ENCODE results near the gene KLF9. TPM values are rescaled to one million over a fixed set of nuclear protein-coding genes. Genes with fewer than 3 reads are reported as not detected.

KLF9 gene
- total RNA-seq, 1 donor from 2014 or later, result 0.25 TPM

- H3K36me3 Mint-ChIP-seq (ENCODE audit: unreplicated experiment), result no peaks in the 10 kb centered on the region
- no peak overlapping the region for H3K4me3 Mint-ChIP-seq (ENCODE audit: unreplicated experiment)
- TF ChIP-seq CTCF (IDR thresholded peaks at IDR 0.05; ENCODE audit: partially characterized antibody, unreplicated experiment), result no peak
- no peaks in the 10 kb centered on the region for H3K27me3 Mint-ChIP-seq (ENCODE audit: unreplicated experiment)
- H3K4me1 Mint-ChIP-seq (ENCODE audit: low read depth, unreplicated experiment), result no peaks in the 10 kb centered on the region
- no peaks in the 10 kb centered on the region for H3K9me3 Mint-ChIP-seq (ENCODE audit: unreplicated experiment)
- H3K27ac Mint-ChIP-seq (ENCODE audit: unreplicated experiment), result no peak overlapping the region
- no peak for DNase-seq
Observed at GRCh38 chr9:70398145-70398556, 16.3 kb downstream of the KLF9 start.

- Mint-ChIP-seq H3K27me3 (ENCODE audit: unreplicated experiment) (no peaks in the 10 kb centered on the region), H3K9me3 (ENCODE audit: unreplicated experiment) (no peaks in the 10 kb centered on the region), H3K4me3 (ENCODE audit: unreplicated experiment) (no peak overlapping the region), H3K36me3 (ENCODE audit: unreplicated experiment) (no peaks in the 10 kb centered on the region), H3K4me1 (ENCODE audit: low read depth, unreplicated experiment) (no peaks in the 10 kb centered on the region), H3K27ac (ENCODE audit: unreplicated experiment) (no peak overlapping the region)
- TF ChIP-seq CTCF (IDR thresholded peaks at IDR 0.05; ENCODE audit: partially characterized antibody, unreplicated experiment), result no peak
- DNase-seq, result no peak
Observed at GRCh38 chr9:70395652-70396051, 18.8 kb downstream of the KLF9 start.

GRCh38 chr9:70392850-70393249 is 21.6 kb downstream of the KLF9 start:
- Mint-ChIP-seq H3K36me3 (ENCODE audit: unreplicated experiment) (no peaks in the 10 kb centered on the region), H3K27me3 (ENCODE audit: unreplicated experiment) (no peaks in the 10 kb centered on the region), H3K27ac (ENCODE audit: unreplicated experiment) (no peak overlapping the region), H3K4me1 (ENCODE audit: low read depth, unreplicated experiment) (no peaks in the 10 kb centered on the region), H3K9me3 (ENCODE audit: unreplicated experiment) (no peaks in the 10 kb centered on the region), H3K4me3 (ENCODE audit: unreplicated experiment) (no peak overlapping the region)
- no peak for TF ChIP-seq CTCF (IDR thresholded peaks at IDR 0.05; ENCODE audit: partially characterized antibody, unreplicated experiment)
- no peak for DNase-seq

- no peaks in the 10 kb centered on the region for H3K9me3 Mint-ChIP-seq (ENCODE audit: unreplicated experiment)
- H3K4me1 Mint-ChIP-seq (ENCODE audit: low read depth, unreplicated experiment), result no peaks in the 10 kb centered on the region
- H3K36me3 Mint-ChIP-seq (ENCODE audit: unreplicated experiment), result no peaks in the 10 kb centered on the region
- H3K4me3 Mint-ChIP-seq (ENCODE audit: unreplicated experiment), result no peak overlapping the region
- H3K27me3 Mint-ChIP-seq (ENCODE audit: unreplicated experiment), result no peaks in the 10 kb centered on the region
- TF ChIP-seq CTCF (IDR thresholded peaks at IDR 0.05; ENCODE audit: partially characterized antibody, unreplicated experiment), result no peak
- no peak for DNase-seq
- H3K27ac Mint-ChIP-seq (ENCODE audit: unreplicated experiment), result no peak overlapping the region
Observed at GRCh38 chr9:70392189-70392588, 22.3 kb downstream of the KLF9 start.

GRCh38 chr9:70390933-70391341 is 23.5 kb downstream of the KLF9 start:
- no peak overlapping the region for H3K4me3 Mint-ChIP-seq (ENCODE audit: unreplicated experiment)

More at GRCh38 chr9:70390933-70391341, 23.5 kb downstream of the KLF9 start:
- Mint-ChIP-seq H3K36me3 (ENCODE audit: unreplicated experiment) (no peaks in the 10 kb centered on the region), H3K4me1 (ENCODE audit: low read depth, unreplicated experiment) (no peaks in the 10 kb centered on the region), H3K27ac (ENCODE audit: unreplicated experiment) (no peak overlapping the region), H3K9me3 (ENCODE audit: unreplicated experiment) (no peaks in the 10 kb centered on the region), H3K27me3 (ENCODE audit: unreplicated experiment) (no peaks in the 10 kb centered on the region)
- no peak for DNase-seq
- TF ChIP-seq CTCF (IDR thresholded peaks at IDR 0.05; ENCODE audit: partially characterized antibody, unreplicated experiment), result no peak

Measured in glutamatergic neuron (in vitro differentiated cells).